A549 (cell line): Measurements from ENCODE around the gene NTM.

Experiments used
- EP300 ChIP-seq, 2 experiments: fragments of >200 bp; sonication (Bioruptor Twin); formaldehyde crosslinking; IDR thresholded peaks; 2 replicates in 1 of 2; 3 replicates in 1 of 2; pipeline ENCODE4 v1.6.1; 2016 to 2017
- FOSL2 ChIP-seq, 2 experiments: fragments of 450-650 bp in 1 of 2; fragments of >200 bp in 1 of 2; sonication (Bioruptor Twin) in 1 of 2; formaldehyde crosslinking; IDR thresholded peaks; 2 replicates each; pipeline versions ENCODE4 v1.5.0 to v1.6.1; 2016 to 2020; ENCODE audit warnings: mild to moderate bottlenecking in 1 of 2, moderate library complexity in 1 of 2
- JUNB ChIP-seq: fragments of >200 bp; sonication (Bioruptor Twin); formaldehyde crosslinking; IDR thresholded peaks from 2 replicates; pipeline ENCODE4 v1.6.1; 2016
- PHF8 ChIP-seq: fragments of 200-600 bp; sonication (generic); IDR thresholded peaks from 2 replicates; pipeline ENCODE4 v1.6.1; 2016; ENCODE audit warnings: low read depth, mild to moderate bottlenecking, antibody characterized with exemption, moderate library complexity, borderline replicate concordance
- POLR2A ChIP-seq: IDR thresholded peaks from 2 replicates; pipeline ENCODE4 v1.6.1; 2012; ENCODE audit warnings: mild to moderate bottlenecking, low read length
- ZFP36 ChIP-seq: fragments of 450-650 bp; IDR thresholded peaks from 2 replicates; pipeline ENCODE4 v1.6.1; 2014; ENCODE audit warnings: borderline replicate concordance; ENCODE audit not compliant: partially characterized antibody
- TF ChIP-seq, protein P1 (sequence below): fragments of 200-600 bp; sonication (generic); IDR thresholded peaks from 2 replicates; pipeline ENCODE4 v1.6.1; 2016; ENCODE audit warnings: antibody characterized with exemption, mild to moderate bottlenecking, moderate library complexity
- TF ChIP-seq, protein P2 (sequence below): fragments of 450-650 bp; IDR thresholded peaks from 2 replicates; pipeline ENCODE4 v1.6.1; 2014; ENCODE audit warnings: antibody characterized with exemption
- TF ChIP-seq, protein P3 (sequence below): fragments of >200 bp; sonication (Bioruptor Twin); formaldehyde crosslinking; IDR thresholded peaks from 3 replicates; pipeline ENCODE4 v1.5.1; 2016

DNA sequence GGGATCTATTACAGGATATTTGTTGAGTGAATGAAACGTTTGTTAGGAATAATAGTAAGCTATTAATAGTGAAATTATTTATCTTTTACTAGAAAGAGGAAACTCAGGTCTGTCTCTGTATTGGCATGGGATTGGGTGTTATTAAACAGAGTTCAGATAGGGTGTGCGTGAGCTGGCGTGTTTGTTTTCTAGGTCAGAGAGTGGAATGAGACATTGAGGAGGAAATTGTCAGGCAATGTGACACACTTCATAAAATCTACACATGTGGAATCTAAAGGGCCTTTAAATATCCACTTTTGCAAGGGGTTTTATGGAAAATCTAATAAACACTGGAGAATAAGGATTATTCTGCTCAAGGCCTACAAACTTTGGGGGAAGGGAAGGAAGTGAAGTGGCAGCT lies 552.9 kb downstream of the NTM start:
- TF ChIP-seq JUNB (no peak), EP300 (IDR thresholded peaks at IDR 0.05) (no peak), POLR2A (no peak), FOSL2 (IDR thresholded peaks at IDR 0.05) (no peak), FOSL2 (CRISPR knock-in tag; IDR thresholded peaks at IDR 0.05) (no peak), ZFP36 (no peak), PHF8 (no peak)
- TF ChIP-seq, protein P1, sequence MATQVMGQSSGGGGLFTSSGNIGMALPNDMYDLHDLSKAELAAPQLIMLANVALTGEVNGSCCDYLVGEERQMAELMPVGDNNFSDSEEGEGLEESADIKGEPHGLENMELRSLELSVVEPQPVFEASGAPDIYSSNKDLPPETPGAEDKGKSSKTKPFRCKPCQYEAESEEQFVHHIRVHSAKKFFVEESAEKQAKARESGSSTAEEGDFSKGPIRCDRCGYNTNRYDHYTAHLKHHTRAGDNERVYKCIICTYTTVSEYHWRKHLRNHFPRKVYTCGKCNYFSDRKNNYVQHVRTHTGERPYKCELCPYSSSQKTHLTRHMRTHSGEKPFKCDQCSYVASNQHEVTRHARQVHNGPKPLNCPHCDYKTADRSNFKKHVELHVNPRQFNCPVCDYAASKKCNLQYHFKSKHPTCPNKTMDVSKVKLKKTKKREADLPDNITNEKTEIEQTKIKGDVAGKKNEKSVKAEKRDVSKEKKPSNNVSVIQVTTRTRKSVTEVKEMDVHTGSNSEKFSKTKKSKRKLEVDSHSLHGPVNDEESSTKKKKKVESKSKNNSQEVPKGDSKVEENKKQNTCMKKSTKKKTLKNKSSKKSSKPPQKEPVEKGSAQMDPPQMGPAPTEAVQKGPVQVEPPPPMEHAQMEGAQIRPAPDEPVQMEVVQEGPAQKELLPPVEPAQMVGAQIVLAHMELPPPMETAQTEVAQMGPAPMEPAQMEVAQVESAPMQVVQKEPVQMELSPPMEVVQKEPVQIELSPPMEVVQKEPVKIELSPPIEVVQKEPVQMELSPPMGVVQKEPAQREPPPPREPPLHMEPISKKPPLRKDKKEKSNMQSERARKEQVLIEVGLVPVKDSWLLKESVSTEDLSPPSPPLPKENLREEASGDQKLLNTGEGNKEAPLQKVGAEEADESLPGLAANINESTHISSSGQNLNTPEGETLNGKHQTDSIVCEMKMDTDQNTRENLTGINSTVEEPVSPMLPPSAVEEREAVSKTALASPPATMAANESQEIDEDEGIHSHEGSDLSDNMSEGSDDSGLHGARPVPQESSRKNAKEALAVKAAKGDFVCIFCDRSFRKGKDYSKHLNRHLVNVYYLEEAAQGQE, result no peak
- TF ChIP-seq, protein P2, sequence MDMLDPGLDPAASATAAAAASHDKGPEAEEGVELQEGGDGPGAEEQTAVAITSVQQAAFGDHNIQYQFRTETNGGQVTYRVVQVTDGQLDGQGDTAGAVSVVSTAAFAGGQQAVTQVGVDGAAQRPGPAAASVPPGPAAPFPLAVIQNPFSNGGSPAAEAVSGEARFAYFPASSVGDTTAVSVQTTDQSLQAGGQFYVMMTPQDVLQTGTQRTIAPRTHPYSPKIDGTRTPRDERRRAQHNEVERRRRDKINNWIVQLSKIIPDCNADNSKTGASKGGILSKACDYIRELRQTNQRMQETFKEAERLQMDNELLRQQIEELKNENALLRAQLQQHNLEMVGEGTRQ, result no peak
- TF ChIP-seq, protein P3, sequence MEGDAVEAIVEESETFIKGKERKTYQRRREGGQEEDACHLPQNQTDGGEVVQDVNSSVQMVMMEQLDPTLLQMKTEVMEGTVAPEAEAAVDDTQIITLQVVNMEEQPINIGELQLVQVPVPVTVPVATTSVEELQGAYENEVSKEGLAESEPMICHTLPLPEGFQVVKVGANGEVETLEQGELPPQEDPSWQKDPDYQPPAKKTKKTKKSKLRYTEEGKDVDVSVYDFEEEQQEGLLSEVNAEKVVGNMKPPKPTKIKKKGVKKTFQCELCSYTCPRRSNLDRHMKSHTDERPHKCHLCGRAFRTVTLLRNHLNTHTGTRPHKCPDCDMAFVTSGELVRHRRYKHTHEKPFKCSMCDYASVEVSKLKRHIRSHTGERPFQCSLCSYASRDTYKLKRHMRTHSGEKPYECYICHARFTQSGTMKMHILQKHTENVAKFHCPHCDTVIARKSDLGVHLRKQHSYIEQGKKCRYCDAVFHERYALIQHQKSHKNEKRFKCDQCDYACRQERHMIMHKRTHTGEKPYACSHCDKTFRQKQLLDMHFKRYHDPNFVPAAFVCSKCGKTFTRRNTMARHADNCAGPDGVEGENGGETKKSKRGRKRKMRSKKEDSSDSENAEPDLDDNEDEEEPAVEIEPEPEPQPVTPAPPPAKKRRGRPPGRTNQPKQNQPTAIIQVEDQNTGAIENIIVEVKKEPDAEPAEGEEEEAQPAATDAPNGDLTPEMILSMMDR, result no peak
